K562 (cell line): ENCODE data around the gene FAAP100. TPM values are rescaled to one million over a fixed set of nuclear protein-coding genes. Genes with fewer than 3 reads are reported as not detected.

Experiments
- ATAC-seq: fragments of 200-7000 bp; cut with Tn5 transposase; 3 replicates; pipeline ENCODE4 v1.9.1; 2020; ENCODE audit warnings: moderate library complexity
- BruUV-seq: library from RNA; stranded (reverse); fragments of 400-500 nt; replicated peaks from 2 replicates; lab custom pipeline; 2021; lab: Mats Ljungman, UMichigan
- CTCF ChIA-PET: fragments of 300-600 bp; formaldehyde crosslinking; extraction: SDS; loops from one replicate; lab custom pipeline; 2021; ENCODE audit warnings: low intra/inter-chr PET ratio; lab: Yijun Ruan, JAX
- POLR2A ChIA-PET: fragments of 300-600, 350-650 bp; sonication (Branson Sonifier 250); formaldehyde crosslinking; extraction: SDS; loops from one replicate; lab custom pipeline; 2021; ENCODE audit warnings: antibody characterized with exemption, inconsistent platforms; lab: Yijun Ruan, JAX
- DNase-seq, 4 experiments: peaks; one replicate each; pipeline versions ENCODE4 v3.0.0 to v3.0.0-alpha.2; 2011 to 2018; ENCODE audit warnings: low spot score in 3 of 4, mixed read lengths in 3 of 4; ENCODE audit errors: extremely low read depth in 1 of 4
- FAIRE-seq: peaks from 2 replicates; lab custom pipeline; 2011; peaks lifted over from hg19 to GRCh38; lab: Jason Lieb, UNC
- H2AFZ ChIP-seq: 2 replicates; pipeline ENCODE4 v1.6.0; 2011; ENCODE audit warnings: low read depth, low read length, control low read depth, inconsistent platforms
- H3K27ac ChIP-seq: fragments of 200-600 bp; 3 replicates; pipeline ENCODE4 v1.8.0; 2011; ENCODE audit warnings: low read depth, mild to moderate bottlenecking, control low read depth, inconsistent platforms, low read length, moderate library complexity, mixed read lengths; ENCODE audit errors: extremely low read depth
- H3K27me3 ChIP-seq, 2 experiments: fragments of 300-600 bp in 1 of 2; 2 replicates in 1 of 2; 3 replicates in 1 of 2; pipeline versions ENCODE4 v1.6.0 to v1.8.0; 2011; ENCODE audit warnings: inconsistent platforms in 2 of 2, low read length in 2 of 2, mild to moderate bottlenecking in 1 of 2, mixed read lengths in 1 of 2, moderate library complexity in 1 of 2; ENCODE audit not compliant: control insufficient read depth in 2 of 2, insufficient read depth in 2 of 2
- H3K36me3 ChIP-seq: fragments of 300-600 bp; 3 replicates; pipeline ENCODE4 v1.8.0; 2011; ENCODE audit warnings: mild to moderate bottlenecking, low read length, inconsistent platforms; ENCODE audit not compliant: control insufficient read depth, insufficient read depth
- H3K4me1 ChIP-seq, 2 experiments: fragments of 200-600 bp in 1 of 2; replicated peaks in 1 of 2; 2 replicates in 1 of 2; 3 replicates in 1 of 2; pipeline versions ENCODE4 v1.5.1 to v1.8.0; 2011; ENCODE audit warnings: inconsistent platforms in 2 of 2, low read length in 2 of 2, mild to moderate bottlenecking in 1 of 2, mixed read lengths in 1 of 2, moderate library complexity in 1 of 2; ENCODE audit not compliant: control insufficient read depth in 2 of 2, insufficient read depth in 2 of 2
- H3K4me2 ChIP-seq: 2 replicates; pipeline ENCODE4 v1.6.1; 2011; ENCODE audit warnings: low read length, control low read depth, inconsistent platforms, mixed read lengths; ENCODE audit not compliant: insufficient read depth
- H3K4me3 ChIP-seq: fragments of 200-600 bp; sonication (generic), shearing (Covaris generic); 2 replicates; pipeline ENCODE4 v1.5.1; 2016; ENCODE audit warnings: control low read depth, inconsistent platforms
- H3K79me2 ChIP-seq: fragments of 200-600 bp; 3 replicates; pipeline ENCODE4 v1.8.0; 2011; ENCODE audit warnings: low read length, inconsistent platforms; ENCODE audit not compliant: control insufficient read depth, insufficient read depth
- H3K9ac ChIP-seq, 2 experiments: 2 replicates each; pipeline versions ENCODE4 v1.6.0 to v1.6.1; 2011; ENCODE audit warnings: low read depth in 2 of 2, low read length in 2 of 2, control low read depth in 1 of 2, inconsistent platforms in 1 of 2, mild to moderate bottlenecking in 1 of 2, mixed read lengths in 1 of 2; ENCODE audit not compliant: insufficient read depth in 1 of 2
- H3K9me1 ChIP-seq: one replicate; pipeline ENCODE4 v1.6.0; 2011; ENCODE audit warnings: inconsistent platforms, mild to moderate bottlenecking, low read length, moderate library complexity; ENCODE audit not compliant: control insufficient read depth, insufficient read depth
- H3K9me3 ChIP-seq: replicated peaks from 2 replicates; pipeline ENCODE4 v1.5.1; 2011; ENCODE audit warnings: low read depth, low read length, inconsistent platforms; ENCODE audit not compliant: control insufficient read depth, insufficient read depth
- H4K20me1 ChIP-seq: replicated peaks from 2 replicates; pipeline ENCODE4 v1.6.1; 2011; ENCODE audit warnings: low read length, inconsistent platforms, mixed read lengths; ENCODE audit not compliant: control insufficient read depth, insufficient read depth
- BRD4 ChIP-seq: fragments of 200-600 bp; sonication (generic); IDR thresholded peaks from 2 replicates; pipeline ENCODE4 v1.6.1; 2017; ENCODE audit warnings: inconsistent platforms
- BRF1 ChIP-seq: IDR thresholded peaks from 3 replicates; pipeline ENCODE4 v1.6.1; 2011; ENCODE audit warnings: borderline replicate concordance, mild to moderate bottlenecking; ENCODE audit not compliant: insufficient read length; ENCODE audit errors: extremely low read depth
- HDAC3 ChIP-seq: fragments of 450-650 bp; IDR thresholded peaks from 2 replicates; pipeline ENCODE4 v1.6.1; 2018; ENCODE audit warnings: borderline replicate concordance, mild to moderate bottlenecking, moderate library complexity; ENCODE audit not compliant: partially characterized antibody
- LEF1 ChIP-seq: fragments of 450-650 bp; IDR thresholded peaks from 2 replicates; pipeline ENCODE4 v1.6.1; 2016; ENCODE audit warnings: mild to moderate bottlenecking
- PML ChIP-seq: IDR thresholded peaks from 2 replicates; pipeline ENCODE4 v1.6.1; 2012; ENCODE audit warnings: low read length, inconsistent platforms
- POLR2A ChIP-seq: fragments of 450-650 bp; conservative IDR thresholded peaks from 2 replicates; pipeline ENCODE4 v1.6.1; 2016
- POLR2AphosphoS5 ChIP-seq: IDR thresholded peaks from 2 replicates; pipeline ENCODE4 v1.6.1; 2011; ENCODE audit warnings: mild to moderate bottlenecking, low read depth, low read length, moderate library complexity; ENCODE audit not compliant: control insufficient read depth, insufficient read depth
- POLR2G ChIP-seq: fragments of 200-400 bp; formaldehyde crosslinking; IDR thresholded peaks from 2 replicates; pipeline ENCODE4 v1.6.1; 2017; ENCODE audit warnings: low read depth, mild to moderate bottlenecking, antibody characterized with exemption, low read length, moderate library complexity
- RBM14 ChIP-seq: fragments of 200-400 bp; formaldehyde crosslinking; IDR thresholded peaks from 2 replicates; pipeline ENCODE4 v1.6.1; 2018; ENCODE audit warnings: low read depth, mild to moderate bottlenecking, low read length, moderate library complexity, borderline replicate concordance; ENCODE audit not compliant: insufficient read depth
- RBM22 ChIP-seq: fragments of 200-400 bp; formaldehyde crosslinking; IDR thresholded peaks from 2 replicates; pipeline ENCODE4 v1.6.1; 2018; ENCODE audit warnings: low read length, low read depth; ENCODE audit not compliant: poor library complexity, severe bottlenecking
- WGBS: fragments of 100-300 bp; shearing (Covaris generic); methylation state at CpG from one replicate; pipeline ENCODE4 v1.1.6; 2016; ENCODE audit warnings: low coverage, mixed read lengths; ENCODE audit not compliant: insufficient coverage; ENCODE audit errors: missing lambda C conversion rate; 5-methylcytosine and 5-hydroxymethylcytosine counted together
- in situ Hi-C: fragments of 300-500 bp; cut with MboI; formaldehyde crosslinking; loops from 4 replicates; pipeline ENCODE4 v1.15.0; 2018; ENCODE audit warnings: inconsistent platforms, mixed read lengths
- intact Hi-C: fragments of 100-400 bp; cut with micrococcal nuclease; formaldehyde crosslinking; loops from 2 replicates; pipeline ENCODE4 v1.14.2; 2022
- polyA plus RNA-seq, 8 experiments: library from polyadenylated mRNA; depleted of rRNA in 4 of 8; stranded (reverse) in 5 of 8; unstranded in 3 of 8; fragments of >200 nt; fragmentation: Nextera tagmentation in 2 of 8; fragmentation: Illumina TruSeq in 1 of 8; extraction: Ambion mirVana in 2 of 8; extraction: Trizol in 1 of 8; gene quantifications; 2 replicates each; pipeline versions ENCODE4 v1.2.1 to v1.2.3, GENCODE V29; 2011 to 2014; ENCODE audit warnings: inconsistent platforms in 1 of 8, missing spikeins in 1 of 8
- total RNA-seq, 7 experiments: library from RNA; depleted of rRNA in 6 of 7; stranded (reverse); fragments of >200 nt in 6 of 7; fragmentation: Illumina TruSeq in 2 of 7; extraction: Trizol in 2 of 7; gene quantifications; 2 replicates each; pipeline versions ENCODE4 v1.2.1 to v1.2.3, GENCODE V29; 2011 to 2021; ENCODE audit warnings: low replicate concordance in 1 of 7

Gene FAAP100
- total and polyA plus RNA-seq, 9 of the 15 experiments (the other 6 are each of a cell fraction or from before 2014, with no cell fraction given), result 0.31 to 51.2 (median 12.6) TPM

- H2AFZ ChIP-seq, result no peak overlapping the region
- TF ChIP-seq POLR2G, result peak; percentile 61; the same call in 1 of the 2 replicates
- no peak for TF ChIP-seq BRF1
- TF ChIP-seq PML, result 0 out of 2 replicates have a peak, but pooled peaks have one; percentile 2
- TF ChIP-seq BRD4, result no peak
- TF ChIP-seq HDAC3, result no peak
- no peak for TF ChIP-seq RBM14
- peak; percentile 49; the same call in 1 of the 2 replicates for TF ChIP-seq POLR2AphosphoS5
- TF ChIP-seq LEF1, result no peak
- TF ChIP-seq POLR2A, result peak; percentile 52; the same call in 1 of the 2 replicates
- peak; percentile 84 for TF ChIP-seq RBM22
- POLR2A ChIA-PET, result interaction anchor here (0.5 to 2.7 kb wide), 5 partner anchors 11 to 85 kb away, joined by 3 to 16 read pairs (median 4); partner anchors contain the start of gene ACTG1
- 90% methylated on average over 21 of the region's 21 CpGs for WGBS
- no TSS peak for BruUV-seq
- no peak for ATAC-seq
- no peak for DNase-seq
- no peak overlapping the region for H3K4me3 ChIP-seq
- no peak overlapping the region for H3K4me2 ChIP-seq
- intact Hi-C loops (no loop called here), in situ Hi-C loops (no loop called here)
- H3K27ac ChIP-seq, result no peak overlapping the region
- H3K79me2 ChIP-seq, result peaks cover 4% of the 10 kb centered on the region; the same call in 2 of the 3 replicates
- peaks cover 21 to 51% of the 10 kb centered on the region in 2 experiments for H3K4me1 ChIP-seq
- peaks cover 63% of the 10 kb centered on the region; the same call in 2 of the 3 replicates for H3K36me3 ChIP-seq
- H3K27me3 ChIP-seq, result no peaks in the 10 kb centered on the region
- peak overlapping the region in 1 of 2 experiments; percentile 2; a peak in 1 of 4 replicates for H3K9ac ChIP-seq
- no peaks in the 10 kb centered on the region for H3K9me1 ChIP-seq
- no peak for FAIRE-seq
- peaks cover 12% of the 10 kb centered on the region; the same call in 1 of the 2 replicates for H4K20me1 ChIP-seq
- CTCF ChIA-PET, result no interaction called here
- H3K9me3 ChIP-seq, result no peaks in the 10 kb centered on the region
Measured at GRCh38 chr17:81557276-81558114, 5.3 kb upstream of the FAAP100 start.
